MM.1S (cell line): ENCODE results near the gene DYRK3.

ENCODE experiments used
- EZH2 ChIP-seq: fragments of 300-600 bp; sonication (generic); optimal IDR thresholded peaks from 2 replicates; pipeline ENCODE3; 2017; ENCODE audit warnings: low read depth, mild to moderate bottlenecking, antibody characterized with exemption, low read length, mixed read lengths
- TF ChIP-seq, protein P1 (sequence below): fragments of 300-600 bp; sonication (generic); IDR thresholded peaks from 2 replicates; pipeline ENCODE4 v1.5.1; 2016; ENCODE audit warnings: antibody characterized with exemption, low read length, mixed read lengths

DNA sequence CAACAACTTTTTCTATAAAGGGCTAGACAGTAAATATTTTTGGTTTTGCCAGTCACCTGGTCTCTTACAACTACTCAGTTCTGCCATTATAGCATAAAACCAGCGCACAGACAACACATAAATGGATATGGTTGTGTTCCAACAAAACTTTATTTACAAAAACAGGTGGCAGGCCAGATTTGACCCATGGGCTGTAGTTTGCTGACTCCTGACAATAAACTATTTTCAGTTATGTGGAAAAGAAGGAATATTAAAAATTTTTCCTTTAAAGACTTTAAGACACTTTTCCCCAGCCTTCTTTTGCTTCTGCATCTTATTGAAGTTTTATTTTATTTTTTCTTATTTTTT is 39.0 kb upstream of the DYRK3 start:
- TF ChIP-seq, protein P1, sequence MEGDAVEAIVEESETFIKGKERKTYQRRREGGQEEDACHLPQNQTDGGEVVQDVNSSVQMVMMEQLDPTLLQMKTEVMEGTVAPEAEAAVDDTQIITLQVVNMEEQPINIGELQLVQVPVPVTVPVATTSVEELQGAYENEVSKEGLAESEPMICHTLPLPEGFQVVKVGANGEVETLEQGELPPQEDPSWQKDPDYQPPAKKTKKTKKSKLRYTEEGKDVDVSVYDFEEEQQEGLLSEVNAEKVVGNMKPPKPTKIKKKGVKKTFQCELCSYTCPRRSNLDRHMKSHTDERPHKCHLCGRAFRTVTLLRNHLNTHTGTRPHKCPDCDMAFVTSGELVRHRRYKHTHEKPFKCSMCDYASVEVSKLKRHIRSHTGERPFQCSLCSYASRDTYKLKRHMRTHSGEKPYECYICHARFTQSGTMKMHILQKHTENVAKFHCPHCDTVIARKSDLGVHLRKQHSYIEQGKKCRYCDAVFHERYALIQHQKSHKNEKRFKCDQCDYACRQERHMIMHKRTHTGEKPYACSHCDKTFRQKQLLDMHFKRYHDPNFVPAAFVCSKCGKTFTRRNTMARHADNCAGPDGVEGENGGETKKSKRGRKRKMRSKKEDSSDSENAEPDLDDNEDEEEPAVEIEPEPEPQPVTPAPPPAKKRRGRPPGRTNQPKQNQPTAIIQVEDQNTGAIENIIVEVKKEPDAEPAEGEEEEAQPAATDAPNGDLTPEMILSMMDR: no peak
- TF ChIP-seq EZH2: no peak
